ENCODE data around the gene STUB1. TPM values are rescaled to one million over a fixed set of nuclear protein-coding genes. Genes with fewer than 3 reads are reported as not detected.

Gene STUB1
- total and polyA plus RNA-seq, 3 donors from 2014 or later = 93.3 to 160 (median 126) TPM

DNA sequence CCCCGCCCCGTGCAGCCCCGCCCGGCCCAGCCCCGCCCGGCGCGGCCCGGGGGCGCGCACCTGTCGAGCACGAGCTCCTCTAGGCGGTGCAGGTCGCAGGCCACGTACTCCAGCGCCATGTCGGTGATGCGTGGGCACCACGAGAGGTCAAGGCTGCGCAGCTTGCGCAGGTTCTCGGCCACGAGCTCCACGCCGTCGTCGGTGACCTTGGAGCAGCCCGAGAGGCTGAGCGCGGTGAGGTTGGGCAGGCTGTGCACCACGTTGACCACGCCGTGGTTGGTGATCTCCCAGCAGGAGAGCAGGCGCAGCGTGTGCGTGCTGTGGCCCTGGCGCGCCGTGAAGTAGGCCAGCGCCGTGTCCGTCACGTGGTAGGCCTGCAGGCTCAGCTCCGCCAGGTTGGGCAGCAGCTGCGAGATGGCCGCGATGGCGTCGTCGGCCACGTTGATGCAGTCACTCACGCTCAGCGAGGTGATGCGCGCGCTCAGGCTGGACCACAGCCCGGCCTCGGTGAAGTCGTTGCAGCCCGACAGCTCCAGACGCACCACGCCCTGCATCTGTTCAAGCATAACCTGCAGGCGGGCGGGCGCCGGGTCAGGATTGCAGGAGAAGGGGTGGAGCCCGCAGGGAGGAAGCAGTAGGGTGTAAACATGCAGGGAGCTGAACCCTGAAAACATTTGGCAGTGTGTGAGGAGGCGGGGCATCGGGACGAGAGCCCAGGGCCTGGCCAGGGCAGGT lies 15.3 kb downstream of the STUB1 start:
- Histone ChIP-seq H3K27ac (no peak overlapping the region), H3K36me3 (ENCODE audit: low read depth, missing control alignments) (no peaks in the 10 kb centered on the region), H3K4me3 (peak overlapping the region in 1 of 2 donors; percentile 31), H3K4me1 (peaks cover 7% of the 10 kb centered on the region), H3K27me3 (no peaks in the 10 kb centered on the region), H3K9me3 (no peaks in the 10 kb centered on the region)
- no peak for TF ChIP-seq POLR2A (IDR thresholded peaks at IDR 0.05)
- TF ChIP-seq, protein P1, sequence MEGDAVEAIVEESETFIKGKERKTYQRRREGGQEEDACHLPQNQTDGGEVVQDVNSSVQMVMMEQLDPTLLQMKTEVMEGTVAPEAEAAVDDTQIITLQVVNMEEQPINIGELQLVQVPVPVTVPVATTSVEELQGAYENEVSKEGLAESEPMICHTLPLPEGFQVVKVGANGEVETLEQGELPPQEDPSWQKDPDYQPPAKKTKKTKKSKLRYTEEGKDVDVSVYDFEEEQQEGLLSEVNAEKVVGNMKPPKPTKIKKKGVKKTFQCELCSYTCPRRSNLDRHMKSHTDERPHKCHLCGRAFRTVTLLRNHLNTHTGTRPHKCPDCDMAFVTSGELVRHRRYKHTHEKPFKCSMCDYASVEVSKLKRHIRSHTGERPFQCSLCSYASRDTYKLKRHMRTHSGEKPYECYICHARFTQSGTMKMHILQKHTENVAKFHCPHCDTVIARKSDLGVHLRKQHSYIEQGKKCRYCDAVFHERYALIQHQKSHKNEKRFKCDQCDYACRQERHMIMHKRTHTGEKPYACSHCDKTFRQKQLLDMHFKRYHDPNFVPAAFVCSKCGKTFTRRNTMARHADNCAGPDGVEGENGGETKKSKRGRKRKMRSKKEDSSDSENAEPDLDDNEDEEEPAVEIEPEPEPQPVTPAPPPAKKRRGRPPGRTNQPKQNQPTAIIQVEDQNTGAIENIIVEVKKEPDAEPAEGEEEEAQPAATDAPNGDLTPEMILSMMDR (IDR thresholded peaks at IDR 0.05) = no peak
- DNase-seq = no peak
- intact Hi-C loops (cut with DNase I; ENCODE audit: low total_unique reads) = no loop called here
- 4 to 6% methylated on average over 15 to 69 of the region's 71 CpGs for WGBS, 2 donors

- DNase-seq = no peak
- Histone ChIP-seq H3K36me3 (ENCODE audit: low read depth, missing control alignments) (no peaks in the 10 kb centered on the region), H3K9me3 (no peaks in the 10 kb centered on the region), H3K4me1 (peaks cover 4% of the 10 kb centered on the region), H3K4me3 (no peak overlapping the region), H3K27me3 (no peaks in the 10 kb centered on the region), H3K27ac (no peak overlapping the region)
- TF ChIP-seq, protein P1 (IDR thresholded peaks at IDR 0.05) = no peak
- no peak for TF ChIP-seq POLR2A (IDR thresholded peaks at IDR 0.05)
- WGBS, 2 donors = 79 to 82% methylated on average over 7 to 19 of the region's 19 CpGs
- intact Hi-C loops (cut with DNase I; ENCODE audit: low total_unique reads) = no loop called here
Measured at GRCh38 chr16:698911-699671, 18.9 kb downstream of the STUB1 start.

DNA sequence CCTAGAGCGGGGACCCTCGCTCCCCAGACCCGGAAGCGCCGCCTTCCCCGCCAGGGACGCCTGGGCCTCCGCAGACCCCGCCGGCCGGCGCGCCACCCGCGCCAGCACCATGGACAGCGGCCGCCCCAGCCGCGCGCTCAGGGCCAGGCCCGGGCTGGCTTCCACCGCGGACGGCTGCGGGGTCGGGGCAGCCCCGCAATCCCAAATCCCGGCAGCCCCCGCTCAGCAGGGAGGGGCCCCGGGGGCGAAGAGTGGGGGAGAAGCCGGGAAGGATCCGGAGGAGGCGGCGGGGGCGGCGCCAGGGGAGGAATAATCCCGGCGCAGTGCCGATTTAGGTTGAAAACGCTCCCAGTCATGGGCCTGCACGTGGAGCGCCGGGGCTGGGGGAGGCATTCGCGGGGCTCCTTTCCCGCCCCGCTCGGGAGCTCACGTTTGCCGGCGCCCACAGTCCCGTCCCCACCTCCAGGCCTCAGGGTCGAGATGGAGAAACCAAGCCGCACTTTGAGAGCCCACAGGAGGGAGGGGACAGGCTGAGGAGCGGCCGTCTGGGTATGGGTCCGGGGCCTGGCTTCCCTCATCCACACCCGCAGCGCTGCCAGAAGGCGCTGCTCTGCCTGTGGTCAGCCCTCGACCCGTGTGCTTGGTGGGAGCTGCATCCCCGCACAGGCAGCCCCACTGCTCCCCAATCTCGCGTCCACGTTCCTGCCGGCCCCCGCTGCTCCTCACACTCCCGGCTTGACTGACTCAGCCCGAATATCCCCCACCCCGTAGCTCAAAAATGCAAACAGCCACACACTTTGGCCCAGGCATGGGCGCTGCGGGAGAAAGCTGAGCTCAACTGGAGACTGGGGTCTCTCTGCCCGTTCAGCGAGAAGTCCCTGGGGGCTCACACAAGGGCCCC lies 20.7 kb downstream of the STUB1 start:
- intact Hi-C loops (cut with DNase I; ENCODE audit: low total_unique reads) = no loop called here
- H3K27me3 ChIP-seq = no peaks in the 10 kb centered on the region
- TF ChIP-seq, protein P1 (IDR thresholded peaks at IDR 0.05) = no peak
- TF ChIP-seq POLR2A (IDR thresholded peaks at IDR 0.05) = no peak
- DNase-seq = no peak
- H3K4me3 ChIP-seq = no peak overlapping the region
- H3K27ac ChIP-seq = no peak overlapping the region
- H3K4me1 ChIP-seq = no peaks in the 10 kb centered on the region
- H3K9me3 ChIP-seq = no peaks in the 10 kb centered on the region
- WGBS, 2 donors = 3 to 5% methylated on average over 38 to 52 of the region's 76 CpGs
- no peaks in the 10 kb centered on the region for H3K36me3 ChIP-seq (ENCODE audit: low read depth, missing control alignments)

- no peak for DNase-seq
- Histone ChIP-seq H3K36me3 (ENCODE audit: low read depth, missing control alignments) (no peaks in the 10 kb centered on the region), H3K27ac (no peak overlapping the region), H3K27me3 (no peaks in the 10 kb centered on the region), H3K4me1 (no peaks in the 10 kb centered on the region), H3K4me3 (no peak overlapping the region), H3K9me3 (no peaks in the 10 kb centered on the region)
- 87 to 88% methylated on average over 14 to 19 of the region's 19 CpGs for WGBS, 2 donors
- TF ChIP-seq, protein P1 (IDR thresholded peaks at IDR 0.05) = no peak
- no peak for TF ChIP-seq POLR2A (IDR thresholded peaks at IDR 0.05)
- intact Hi-C loops (cut with DNase I; ENCODE audit: low total_unique reads) = no loop called here
Measured at GRCh38 chr16:702341-702740, 22.1 kb downstream of the STUB1 start.
